Bronchial epithelial cell (primary cell): ENCODE results near the gene PDE2A. TPM values are rescaled to one million over a fixed set of nuclear protein-coding genes. Genes with fewer than 3 reads are reported as not detected.
A peak's percentile ranks its signal among the peaks of the same experiment; 100 is the strongest.

ENCODE experiments used
- DNase-seq: peaks from one replicate; pipeline ENCODE4 v3.0.0-alpha.2; 2010; ENCODE audit warnings: low read depth
- FAIRE-seq: peaks from 2 replicates; lab custom pipeline; 2011; peaks lifted over from hg19 to GRCh38; lab: Jason Lieb, UNC
- H3K27me3 ChIP-seq: 2 replicates; pipeline ENCODE4 v1.5.1; 2011; ENCODE audit warnings: low read length; ENCODE audit not compliant: control insufficient read depth, insufficient read depth
- H3K36me3 ChIP-seq: 2 replicates; pipeline ENCODE4 v1.5.1; 2011; ENCODE audit warnings: low read length; ENCODE audit not compliant: control insufficient read depth, insufficient read depth
- H3K4me3 ChIP-seq: 2 replicates; pipeline ENCODE4 v1.5.1; 2011; ENCODE audit warnings: mild to moderate bottlenecking, low read depth, low read length, control low read depth
- total RNA-seq: library from RNA; depleted of rRNA; stranded (reverse); fragments of >200 nt; gene quantifications from 2 replicates; pipeline ENCODE4 v1.2.1, GENCODE V29; 2014
- TF ChIP-seq, protein P1 (sequence below): IDR thresholded peaks from 2 replicates; pipeline ENCODE4 v1.5.1; 2011; ENCODE audit warnings: mild to moderate bottlenecking, moderate library complexity, low read length, control low read depth, inconsistent platforms; ENCODE audit not compliant: insufficient read depth, severe bottlenecking

The PDE2A gene
- total RNA-seq, 1 donor from 2014 or later = 1.6 TPM

DNA sequence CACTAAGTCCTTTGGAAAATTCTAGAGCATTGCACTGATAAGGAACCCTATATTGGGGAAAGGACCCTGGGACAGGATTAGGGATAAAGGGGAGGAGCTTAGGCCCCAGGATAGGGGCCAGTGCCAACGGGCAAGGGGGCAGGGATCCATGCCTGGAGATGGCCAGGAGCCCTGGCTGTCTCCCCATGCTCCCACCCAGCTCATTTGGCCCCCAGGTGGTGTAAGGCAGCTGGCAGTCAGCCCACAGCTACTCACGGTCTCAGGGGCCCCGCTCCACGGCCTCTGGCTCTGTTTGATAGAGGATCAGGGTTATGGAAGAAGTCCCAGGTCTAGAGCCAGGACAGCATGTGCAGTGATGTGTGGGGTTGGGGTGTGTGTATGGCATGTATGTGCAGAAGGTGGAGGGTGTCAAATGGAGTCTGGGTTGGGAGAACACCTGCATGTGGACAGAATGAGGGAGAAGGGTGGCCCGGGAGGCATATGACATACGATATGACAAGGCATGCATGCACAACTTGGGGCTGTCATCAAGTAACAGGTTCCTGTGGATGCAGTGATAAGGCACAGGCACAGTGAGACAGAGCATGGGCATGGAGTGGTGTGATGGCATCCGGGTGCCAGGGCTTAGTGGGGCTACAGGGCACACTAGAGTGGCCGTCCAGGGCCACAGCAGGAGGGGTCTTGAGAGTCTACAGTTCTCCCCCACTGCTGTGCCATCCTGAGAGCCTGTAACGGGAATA lies 18.4 kb upstream of the PDE2A start:
- FAIRE-seq = peak; percentile 90
- Histone ChIP-seq H3K27me3 (no peaks in the 10 kb centered on the region), H3K36me3 (peaks cover 61% of the 10 kb centered on the region), H3K4me3 (no peak overlapping the region)
- DNase-seq = no peak
- TF ChIP-seq, protein P1, sequence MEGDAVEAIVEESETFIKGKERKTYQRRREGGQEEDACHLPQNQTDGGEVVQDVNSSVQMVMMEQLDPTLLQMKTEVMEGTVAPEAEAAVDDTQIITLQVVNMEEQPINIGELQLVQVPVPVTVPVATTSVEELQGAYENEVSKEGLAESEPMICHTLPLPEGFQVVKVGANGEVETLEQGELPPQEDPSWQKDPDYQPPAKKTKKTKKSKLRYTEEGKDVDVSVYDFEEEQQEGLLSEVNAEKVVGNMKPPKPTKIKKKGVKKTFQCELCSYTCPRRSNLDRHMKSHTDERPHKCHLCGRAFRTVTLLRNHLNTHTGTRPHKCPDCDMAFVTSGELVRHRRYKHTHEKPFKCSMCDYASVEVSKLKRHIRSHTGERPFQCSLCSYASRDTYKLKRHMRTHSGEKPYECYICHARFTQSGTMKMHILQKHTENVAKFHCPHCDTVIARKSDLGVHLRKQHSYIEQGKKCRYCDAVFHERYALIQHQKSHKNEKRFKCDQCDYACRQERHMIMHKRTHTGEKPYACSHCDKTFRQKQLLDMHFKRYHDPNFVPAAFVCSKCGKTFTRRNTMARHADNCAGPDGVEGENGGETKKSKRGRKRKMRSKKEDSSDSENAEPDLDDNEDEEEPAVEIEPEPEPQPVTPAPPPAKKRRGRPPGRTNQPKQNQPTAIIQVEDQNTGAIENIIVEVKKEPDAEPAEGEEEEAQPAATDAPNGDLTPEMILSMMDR = no peak

DNA sequence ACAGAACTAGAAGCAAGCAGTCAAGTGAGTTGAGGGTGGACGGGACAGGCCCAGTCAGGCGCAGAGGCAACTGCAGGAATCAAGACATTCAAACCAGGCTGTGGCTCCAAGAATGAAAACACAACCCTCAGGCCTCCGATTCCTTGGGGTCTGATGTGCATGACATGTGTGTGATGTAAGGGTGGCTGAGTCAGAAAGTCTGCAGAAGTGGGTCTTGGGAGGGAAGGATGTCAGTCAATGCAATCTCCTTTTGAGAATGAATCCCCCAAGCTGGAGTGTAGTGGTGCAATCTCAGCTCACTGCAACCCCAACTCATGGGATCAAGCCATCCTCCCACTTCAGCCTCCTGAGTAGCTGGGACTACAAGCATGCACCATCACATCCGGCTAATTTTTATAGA lies 15.9 kb upstream of the PDE2A start:
- TF ChIP-seq, protein P1 = no peak
- Histone ChIP-seq H3K27me3 (no peaks in the 10 kb centered on the region), H3K4me3 (no peak overlapping the region), H3K36me3 (peaks cover 50% of the 10 kb centered on the region)
- DNase-seq = no peak
- FAIRE-seq = no peak

DNA sequence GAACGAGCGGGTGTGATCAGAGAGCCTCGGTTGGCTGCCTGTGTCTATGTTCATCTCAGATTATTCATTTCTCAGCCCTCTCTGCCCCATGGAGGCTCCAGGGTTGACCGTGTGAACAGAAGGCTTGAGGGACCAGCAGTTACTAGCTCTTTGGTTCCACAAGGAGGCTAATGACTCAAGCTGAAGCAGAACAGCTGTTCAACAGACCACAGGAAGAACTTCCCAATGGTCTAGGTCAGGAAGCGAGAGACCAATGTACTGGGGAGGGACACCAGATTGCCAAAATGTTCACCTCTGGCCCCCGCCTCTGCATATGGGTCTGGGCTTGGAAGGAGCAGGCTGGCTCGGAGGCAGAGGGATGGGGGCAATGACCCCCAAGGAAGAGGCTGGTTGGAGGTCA lies 14.7 kb upstream of the PDE2A start:
- Histone ChIP-seq H3K27me3 (no peaks in the 10 kb centered on the region), H3K36me3 (peaks cover 44% of the 10 kb centered on the region), H3K4me3 (no peak overlapping the region)
- DNase-seq = no peak
- FAIRE-seq = peak; percentile 7
- TF ChIP-seq, protein P1 = no peak

DNA sequence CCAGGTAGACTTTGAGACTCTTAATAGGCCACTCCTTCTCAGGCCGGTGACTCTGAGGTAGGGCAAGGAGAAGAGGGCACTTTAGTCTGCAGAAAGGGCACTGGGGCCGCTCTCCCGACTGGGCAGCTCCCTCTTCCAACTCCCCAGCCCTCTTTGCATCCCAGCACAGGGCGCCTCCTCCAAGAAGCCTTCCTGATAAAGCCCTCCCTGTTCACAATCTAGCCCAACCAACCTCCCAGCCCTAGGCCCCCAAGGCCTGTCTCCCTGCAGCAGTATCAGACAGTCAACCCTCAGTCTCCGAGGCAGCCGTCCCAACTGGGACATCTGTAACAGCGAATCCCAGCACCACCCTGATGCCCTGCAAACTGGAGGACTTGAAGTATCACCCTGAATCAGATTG lies 14.3 kb upstream of the PDE2A start:
- no peak for DNase-seq
- TF ChIP-seq, protein P1 = no peak
- Histone ChIP-seq H3K36me3 (peaks cover 43% of the 10 kb centered on the region), H3K27me3 (no peaks in the 10 kb centered on the region), H3K4me3 (no peak overlapping the region)
- FAIRE-seq = no peak

DNA sequence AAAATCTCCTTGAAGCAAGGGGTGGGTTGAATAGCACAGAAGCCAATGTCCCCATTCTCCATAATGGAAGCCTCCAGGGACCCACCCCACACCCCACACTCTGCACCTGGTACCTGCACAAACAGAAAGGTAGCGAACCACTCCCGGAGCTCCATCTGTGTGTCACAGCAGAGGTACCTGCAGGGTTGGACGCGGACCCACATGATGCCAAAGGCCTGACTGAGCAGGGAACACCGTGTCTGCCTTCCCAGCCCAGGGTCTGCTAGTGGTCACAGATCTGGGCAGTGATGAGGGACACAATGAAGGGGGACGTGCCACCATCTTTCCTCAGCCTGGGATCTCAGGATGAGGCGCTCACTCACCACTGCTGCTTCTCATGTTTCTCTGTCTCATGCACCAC lies 13.1 kb upstream of the PDE2A start:
- Histone ChIP-seq H3K36me3 (peaks cover 36% of the 10 kb centered on the region), H3K4me3 (no peak overlapping the region), H3K27me3 (no peaks in the 10 kb centered on the region)
- FAIRE-seq = peak; percentile 43
- TF ChIP-seq, protein P1 = no peak
- DNase-seq = no peak
